T47D (cell line): ENCODE data around the gene CCSER1.
"Not testable (repeated sequence)": the region's sequence is repeated elsewhere in the genome, so short reads cannot be mapped to it uniquely, and the experiment has no call there.

ENCODE experiments used
- DNase-seq, 2 experiments: peaks; one replicate each; pipeline versions ENCODE4 v3.0.0 to v3.0.0-alpha.2; 2011 to 2012; ENCODE audit warnings: low read depth in 1 of 2, low spot score in 1 of 2
- JUND ChIP-seq: IDR thresholded peaks from 2 replicates; pipeline ENCODE4 v1.6.1; 2012; ENCODE audit warnings: low read depth
- in situ Hi-C: cut with HindIII; loops from 2 replicates; pipeline ENCODE4 v1.10.0; 2016; ENCODE audit warnings: low sequenced_read_pairs, low pct_unique_long_range_greater_than_20kb

CCSER1 gene

GRCh38 chr4:91596718-91597117 lies 1469.5 kb downstream of the CCSER1 start:
- DNase-seq: no peak
- no peak for TF ChIP-seq JUND
- in situ Hi-C loops: no loop called here

DNA sequence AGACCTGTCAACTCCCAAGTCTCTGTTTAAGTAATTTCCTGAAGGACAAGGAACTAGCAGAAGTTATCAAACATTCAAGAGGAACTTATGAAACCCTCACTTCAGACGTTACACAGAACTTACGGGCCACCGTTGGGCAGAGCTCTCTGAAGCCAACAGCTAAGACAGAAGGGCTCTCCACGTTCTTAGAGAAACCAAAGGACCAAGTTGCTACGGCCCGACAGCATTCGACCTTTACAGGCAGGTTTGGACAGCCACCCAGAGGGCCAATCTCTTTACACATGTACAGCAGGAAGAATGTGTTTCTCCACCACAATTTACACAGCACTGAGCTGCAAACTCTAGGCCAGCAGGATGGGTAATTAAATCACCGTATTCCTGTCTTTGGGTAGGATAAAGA lies 1471.5 kb downstream of the CCSER1 start:
- no peak for TF ChIP-seq JUND
- DNase-seq: peak in 1 of 2 experiments; percentile 16
- in situ Hi-C loops: no loop called here

- no peak for DNase-seq
- in situ Hi-C loops: no loop called here
- no peak for TF ChIP-seq JUND
Measured at GRCh38 chr4:91600301-91600700, 1473.1 kb downstream of the CCSER1 start.

GRCh38 chr4:91601401-91601800 lies 1474.2 kb downstream of the CCSER1 start:
- in situ Hi-C loops: no loop called here
- TF ChIP-seq JUND: no peak
- no peak for DNase-seq

GRCh38 chr4:91611782-91612181 lies 1484.6 kb downstream of the CCSER1 start:
- no peak for TF ChIP-seq JUND
- in situ Hi-C loops: no loop called here
- DNase-seq: no peak

GRCh38 chr4:91620952-91621351 lies 1493.8 kb downstream of the CCSER1 start:
- DNase-seq: no peak
- in situ Hi-C loops: no loop called here
- no peak for TF ChIP-seq JUND

DNA sequence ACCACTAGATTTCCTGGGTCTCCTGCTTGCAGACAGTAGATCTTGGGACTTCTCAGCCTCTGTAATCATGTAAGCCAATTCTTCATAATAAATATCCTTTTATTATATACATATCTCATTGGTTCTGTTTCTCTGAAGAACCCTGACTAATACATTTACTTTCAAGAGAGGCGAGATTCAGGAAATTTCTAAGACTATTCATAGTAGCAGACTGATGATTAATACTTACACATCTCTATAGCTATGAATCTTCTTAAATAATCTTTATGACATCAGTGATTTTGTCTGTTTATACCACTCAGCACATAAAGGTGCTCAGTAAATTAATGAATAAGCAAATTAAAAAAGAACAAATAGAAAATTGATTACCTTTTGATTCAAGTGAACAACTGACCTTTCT lies 1494.3 kb downstream of the CCSER1 start:
- TF ChIP-seq JUND: no peak
- DNase-seq: no peak

DNA sequence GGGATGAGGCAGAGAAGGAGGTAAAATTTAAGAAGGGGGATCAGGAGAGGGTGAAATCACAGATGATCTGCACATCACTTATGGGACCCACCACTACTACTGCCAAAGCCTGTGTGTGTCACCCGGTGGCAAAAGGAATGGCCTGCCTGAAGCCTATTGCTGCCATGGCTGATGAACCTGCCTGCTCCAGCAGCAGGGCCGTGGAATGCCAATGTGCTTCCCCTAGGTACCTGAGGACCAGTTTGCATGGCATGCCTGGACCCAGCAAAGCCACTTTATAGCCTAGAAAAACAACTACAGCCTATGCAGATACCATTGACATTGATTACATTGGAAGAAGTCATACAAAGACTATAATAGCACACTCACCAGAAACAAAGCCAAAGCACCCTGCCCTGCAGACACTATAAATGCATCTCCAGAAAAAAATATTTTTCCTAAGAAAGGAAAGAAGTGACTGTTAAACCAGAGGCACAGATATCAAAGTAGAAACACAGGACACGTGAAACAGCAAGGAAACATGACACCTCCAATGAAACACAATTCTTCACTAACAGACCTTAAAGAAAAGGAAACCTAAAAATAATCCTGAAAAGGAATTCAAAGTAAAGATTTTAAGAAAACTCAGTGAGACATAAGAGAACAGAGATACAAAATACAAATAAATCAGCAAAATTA lies 1495.9 kb downstream of the CCSER1 start:
- in situ Hi-C loops: no loop called here
- no peak for DNase-seq
- no peak for TF ChIP-seq JUND

More for the DNA sequence above, 1494.3 kb downstream of the CCSER1 start:
- in situ Hi-C loops: no loop called here

- DNase-seq, in situ Hi-C loops: not testable (repeated sequence)
Measured at GRCh38 chr4:91623603-91623967, 1496.4 kb downstream of the CCSER1 start.

DNA sequence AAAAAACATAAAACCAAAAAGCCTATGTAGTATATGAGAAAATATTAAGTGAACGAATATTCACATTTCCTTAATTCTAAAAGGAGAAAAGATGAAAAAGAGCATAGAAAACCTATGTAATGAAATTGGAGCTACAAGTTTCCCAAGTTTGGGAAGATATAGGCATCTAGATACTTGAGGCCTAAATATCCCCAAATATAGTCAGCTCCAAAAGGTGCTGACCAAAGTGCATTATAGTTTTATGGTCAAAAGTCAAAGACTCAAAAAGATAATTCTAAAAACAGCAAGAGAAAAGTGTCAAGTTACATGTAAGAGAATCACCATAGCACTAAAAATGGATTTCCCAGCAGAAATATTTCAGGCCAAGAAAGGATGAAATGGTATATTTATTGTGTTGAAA lies 1502.9 kb downstream of the CCSER1 start:
- no peak for TF ChIP-seq JUND
- in situ Hi-C loops: no loop called here
- DNase-seq: no peak

DNA sequence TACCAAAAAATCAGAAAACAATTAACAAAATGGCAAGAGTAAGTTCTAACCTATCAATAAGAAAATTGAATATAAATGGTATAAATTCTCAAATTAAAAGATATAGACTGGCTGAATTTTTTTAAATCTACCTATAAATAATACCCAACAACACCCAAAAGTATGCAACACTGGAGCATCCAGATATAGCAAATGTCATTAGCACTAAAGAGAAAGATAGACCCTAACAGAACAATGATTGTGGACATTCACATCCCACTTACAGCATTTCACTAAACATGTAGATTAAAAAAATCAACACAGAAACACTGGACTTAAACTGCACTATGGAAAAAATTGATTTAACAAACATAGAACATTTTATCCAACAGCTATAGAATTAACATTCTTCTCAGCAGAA lies 1503.6 kb downstream of the CCSER1 start:
- TF ChIP-seq JUND: no peak
- DNase-seq: no peak
- in situ Hi-C loops: no loop called here

- TF ChIP-seq JUND: no peak
- in situ Hi-C loops: no loop called here
- no peak for DNase-seq
Measured at GRCh38 chr4:91631335-91631734, 1504.1 kb downstream of the CCSER1 start.

DNA sequence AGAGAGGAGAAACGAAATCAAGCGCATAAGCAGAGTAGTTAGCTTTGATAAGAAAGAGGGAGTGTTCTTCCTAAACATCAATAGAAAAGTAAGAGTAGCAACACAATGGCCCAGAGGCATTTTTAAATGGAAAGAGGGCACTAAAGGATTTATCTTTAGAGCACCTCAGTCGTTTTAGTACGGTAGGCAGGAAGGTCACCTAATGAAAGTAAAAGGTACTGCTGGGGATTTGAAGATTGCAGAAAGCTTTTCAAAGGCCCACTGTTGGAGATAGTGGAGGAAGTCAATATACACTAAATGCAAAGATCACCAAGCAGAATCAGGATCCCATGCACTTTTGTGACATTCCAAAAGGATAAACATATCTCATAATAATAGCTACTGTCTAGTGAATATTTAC lies 1508.9 kb downstream of the CCSER1 start:
- no peak for TF ChIP-seq JUND
- DNase-seq: no peak
- in situ Hi-C loops: no loop called here
